Amygdala (tissue), 56 donors: ENCODE results near the gene TLCD2.
"Not testable (repeated sequence)": the region's sequence is repeated elsewhere in the genome, so short reads cannot be mapped to it uniquely, and the experiment has no call there.

Experiments used
- DNase-seq, 56 donors: peaks; one replicate each; lab custom pipeline; 2025; lab: John Stamatoyannopoulos, UW

Gene TLCD2

DNA sequence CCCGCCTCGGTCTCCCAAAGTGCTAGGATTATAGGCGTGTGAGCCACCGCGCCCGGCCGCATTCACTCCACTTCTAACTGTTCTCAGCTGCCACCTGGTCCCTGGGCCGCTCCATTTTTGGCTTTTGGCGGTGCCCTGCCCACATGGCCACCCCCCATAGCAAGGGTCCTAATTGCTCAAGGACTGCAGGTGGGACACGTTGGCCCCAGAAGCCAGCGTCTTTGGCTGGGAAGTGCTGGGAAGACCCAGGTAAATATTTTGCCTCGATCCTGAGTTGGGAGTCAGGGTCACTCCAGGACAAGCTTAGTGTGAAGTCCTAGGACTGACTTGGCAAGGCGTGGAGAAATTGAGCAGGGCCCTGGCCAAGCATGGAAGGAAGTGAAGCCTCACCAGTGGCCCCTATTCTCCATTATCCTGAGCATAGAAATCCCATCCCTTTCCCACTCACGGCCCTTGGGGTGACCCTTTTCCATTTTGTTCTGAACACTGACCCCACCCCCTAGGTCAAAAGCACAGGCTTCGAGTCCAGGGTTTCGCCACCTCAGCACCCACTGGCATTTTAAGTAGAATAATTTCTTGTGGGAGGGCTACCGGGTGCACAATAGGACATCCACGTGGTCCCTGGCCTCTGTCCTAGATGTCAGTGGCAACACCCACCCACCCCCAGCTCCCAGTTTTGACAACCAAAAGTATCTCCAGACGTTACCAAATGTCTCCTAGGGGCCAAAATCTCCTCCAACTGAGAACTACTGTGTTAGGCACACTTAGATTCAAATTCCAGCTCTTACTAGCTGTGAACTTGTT, 8.4 kb upstream of the TLCD2 start:
- no peak for DNase-seq

DNA sequence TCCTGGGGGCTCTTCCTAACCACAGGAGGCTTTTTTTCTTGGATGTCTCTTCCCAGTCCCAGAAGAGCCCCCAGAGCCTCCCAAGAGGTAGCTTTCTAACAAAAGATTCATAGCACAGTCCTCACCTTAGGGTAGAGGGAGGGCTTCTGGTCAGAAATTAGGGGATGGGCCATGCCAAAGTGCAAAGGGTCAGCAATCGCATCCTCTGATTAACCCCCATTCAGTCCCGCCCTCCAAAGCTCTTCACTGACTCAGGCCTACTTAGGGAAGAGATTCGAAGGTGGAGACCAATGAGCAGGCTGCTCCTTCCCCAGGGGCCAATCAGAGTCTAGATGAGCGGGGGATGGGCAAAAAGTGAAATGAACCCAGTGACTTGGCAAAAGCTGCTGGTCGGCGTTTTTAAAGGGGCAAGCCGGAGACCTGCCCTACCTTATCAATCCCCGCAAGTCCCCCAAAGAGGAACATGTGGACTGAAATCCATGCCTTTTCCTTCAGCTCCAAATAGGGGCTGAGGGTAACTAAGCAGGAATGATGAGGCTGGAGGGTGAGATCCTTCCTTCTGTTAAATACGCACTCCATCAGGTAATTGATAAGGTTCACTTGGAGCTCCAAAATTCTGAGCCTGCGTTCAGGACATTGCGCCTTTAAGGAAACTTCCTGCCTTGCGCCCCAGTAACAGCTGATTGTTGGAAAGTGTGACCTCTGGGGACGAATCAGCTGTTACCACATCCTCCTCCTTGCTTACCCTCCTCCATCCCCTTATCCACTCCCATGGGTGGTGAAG, 6.9 kb upstream of the TLCD2 start:
- peak; percentile 53 to 95 (median 86) for DNase-seq

- DNase-seq, result peak; percentile 53 to 100 (median 100)
These were observed 6.1 kb upstream of the TLCD2 start for GRCh38 chr17:1716076-1716911.

DNA sequence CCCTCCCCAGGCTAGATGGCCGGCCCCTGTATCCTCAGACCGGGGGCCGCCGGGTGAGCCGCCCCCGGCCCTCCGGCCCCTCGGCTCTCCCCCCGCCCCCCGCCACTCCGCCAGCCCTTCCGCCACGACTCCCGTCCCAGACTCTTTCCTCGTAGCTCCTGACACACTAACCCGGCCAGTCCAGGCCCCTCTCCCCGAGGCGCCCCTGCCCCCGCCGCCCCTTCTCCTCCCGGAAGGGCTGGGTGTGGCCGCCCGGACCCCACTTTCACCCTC, 5.6 kb upstream of the TLCD2 start:
- no peak for DNase-seq

DNA sequence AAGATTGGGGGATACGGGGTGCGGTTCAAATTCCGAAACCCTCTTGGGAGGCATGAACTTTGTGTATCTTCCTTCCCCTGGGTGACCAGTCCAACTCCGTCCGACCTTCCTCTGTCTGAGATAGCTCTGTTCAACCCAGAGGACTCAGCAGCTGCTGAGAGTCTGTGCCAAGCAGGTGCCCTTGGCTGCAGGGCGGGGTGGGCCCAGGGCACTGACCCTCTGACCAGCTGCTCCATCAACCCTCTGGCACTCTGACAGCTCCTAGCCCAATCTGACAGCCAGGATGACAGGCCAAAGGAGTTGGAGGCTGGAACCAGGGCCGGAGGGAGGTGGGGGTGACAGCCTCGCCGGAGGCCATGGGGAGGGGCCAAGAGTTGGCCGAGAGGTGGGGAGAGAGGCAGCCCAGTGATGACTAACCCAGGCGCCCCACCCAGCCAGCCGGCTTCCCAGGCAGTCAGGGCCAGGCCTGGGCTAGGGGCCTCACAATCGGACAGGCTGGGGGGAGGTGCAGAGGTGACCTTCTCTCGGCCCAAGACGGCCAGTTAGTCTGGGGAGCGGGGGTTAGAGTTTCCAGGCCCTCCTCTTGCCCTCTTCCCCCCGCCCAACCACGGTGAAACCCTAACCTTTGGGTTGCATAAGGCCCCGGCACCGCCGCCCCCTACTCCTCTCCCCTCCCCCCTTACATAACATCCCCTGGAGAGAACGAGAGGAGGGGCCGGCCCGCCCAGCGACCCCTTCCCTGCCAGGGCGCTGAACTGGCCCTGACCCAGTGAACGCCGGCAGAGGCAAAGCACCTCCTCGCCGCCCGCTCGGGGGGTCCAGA, 5.0 kb upstream of the TLCD2 start:
- peak in 20 of 56 donors; percentile 17 to 79 (median 42) for DNase-seq

DNA sequence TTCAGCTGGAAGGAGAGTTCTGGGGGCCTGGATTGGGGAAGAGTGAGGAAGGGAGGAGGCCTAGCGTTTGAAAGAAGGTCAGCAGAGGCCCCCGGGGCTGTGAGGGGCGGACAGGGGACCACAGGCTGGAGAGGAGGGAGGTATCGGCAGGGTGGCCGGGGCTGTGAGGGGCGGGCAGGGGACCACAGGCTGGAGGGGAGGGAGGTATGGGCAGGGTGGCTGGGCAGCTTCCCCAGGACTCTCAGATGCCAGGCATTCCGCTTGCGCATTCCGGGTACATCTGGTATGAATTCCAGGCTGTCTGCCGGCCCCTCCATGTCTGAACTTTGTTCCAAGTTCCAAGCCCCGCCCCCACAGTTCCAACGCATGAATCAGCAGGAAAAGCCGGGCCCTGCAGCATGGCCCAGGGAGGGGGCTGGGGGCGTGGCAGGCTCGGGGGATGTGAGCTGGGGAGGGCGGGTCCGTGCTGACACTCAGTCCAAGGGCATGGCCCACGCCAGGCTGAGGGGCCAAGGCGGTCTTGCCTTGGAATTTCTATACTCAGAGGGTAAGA, 4.3 kb upstream of the TLCD2 start:
- DNase-seq, result peak in 49 of 56 donors; percentile 11 to 84 (median 61)

DNA sequence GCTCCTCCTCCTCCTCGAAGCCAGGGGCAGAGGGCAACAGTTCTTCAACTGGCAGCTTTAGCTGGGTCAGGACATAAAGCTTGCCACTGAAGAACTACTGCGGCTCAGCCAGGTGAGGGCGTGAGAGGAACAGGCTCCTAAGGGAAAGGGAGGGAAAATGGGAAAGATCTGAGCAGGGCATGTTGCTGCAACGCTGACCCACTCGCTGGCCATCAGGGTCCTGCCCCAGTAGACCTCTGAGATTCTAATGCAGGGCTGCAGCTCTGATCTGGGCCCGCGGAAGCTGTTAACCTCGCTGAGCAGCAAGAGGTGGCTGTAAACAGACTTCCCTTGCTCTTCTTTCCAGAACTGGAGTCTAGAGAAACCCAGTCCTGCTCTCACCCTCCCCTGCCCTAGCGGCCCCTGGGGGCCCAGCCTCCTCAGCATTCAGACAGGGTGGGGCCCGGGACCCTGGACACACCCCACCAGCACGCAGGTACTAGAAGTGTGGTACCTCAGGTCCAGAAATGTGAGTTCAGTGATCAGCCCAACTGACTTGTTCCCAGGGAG, 3.8 kb upstream of the TLCD2 start:
- DNase-seq, result no peak

DNA sequence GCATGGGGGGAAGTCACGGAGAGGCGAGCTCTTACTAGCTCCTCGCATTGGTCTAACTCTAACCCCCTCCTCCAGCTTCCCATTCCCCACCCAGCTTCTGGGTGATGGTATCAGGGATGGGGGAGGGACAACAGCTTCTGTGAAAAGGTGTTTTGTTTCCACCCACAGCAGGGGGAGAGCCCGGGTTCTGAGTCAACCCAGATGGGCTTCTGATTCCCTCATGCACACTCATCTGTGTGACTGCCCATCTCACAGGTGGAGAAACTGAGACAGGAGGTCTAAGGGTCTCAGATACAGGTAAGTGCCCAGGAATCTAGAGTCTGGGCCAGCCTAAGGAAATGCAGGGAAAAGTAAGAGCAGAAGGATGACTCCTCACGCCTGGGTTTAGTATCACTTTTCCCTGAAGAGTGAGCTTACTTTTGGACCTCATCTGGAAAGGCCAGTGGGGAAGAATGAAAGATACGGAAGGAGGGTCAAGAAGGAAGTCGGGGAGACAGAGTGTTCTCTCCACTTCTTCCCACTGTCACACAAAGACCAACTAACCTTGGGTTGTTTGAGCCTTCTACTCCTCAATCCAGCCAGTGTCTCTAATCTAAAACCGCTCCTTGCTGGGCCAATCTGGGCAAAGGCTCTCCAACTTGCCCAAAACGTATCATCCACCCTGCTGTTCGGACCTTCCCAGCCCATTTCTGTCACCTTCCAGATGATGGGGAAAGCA, 3.1 kb upstream of the TLCD2 start:
- no peak for DNase-seq

GRCh38 chr17:1712271-1712670, 2.1 kb upstream of the TLCD2 start:
- no peak for DNase-seq

DNA sequence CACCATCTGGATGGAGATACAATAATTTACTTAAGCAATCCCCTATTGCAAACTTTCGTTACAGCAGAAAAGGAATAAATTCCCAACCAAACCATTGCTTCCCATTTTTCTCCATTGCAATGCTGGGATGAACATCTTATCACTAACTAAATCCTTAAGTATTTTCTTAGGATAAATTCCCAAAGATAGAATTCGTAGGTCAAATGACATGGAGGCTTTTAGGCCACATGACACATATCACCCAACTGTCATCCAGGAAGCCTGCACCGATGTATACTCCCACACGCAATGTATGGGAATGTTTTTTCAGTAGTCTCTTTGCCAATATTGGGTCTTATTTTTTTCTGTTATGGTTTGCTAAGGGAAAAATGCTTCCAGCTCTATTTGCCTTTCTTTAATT, 1.6 kb upstream of the TLCD2 start:
- no peak for DNase-seq

GRCh38 chr17:1710807-1711553, 803 bp upstream of the TLCD2 start:
- DNase-seq, result no peak

DNA sequence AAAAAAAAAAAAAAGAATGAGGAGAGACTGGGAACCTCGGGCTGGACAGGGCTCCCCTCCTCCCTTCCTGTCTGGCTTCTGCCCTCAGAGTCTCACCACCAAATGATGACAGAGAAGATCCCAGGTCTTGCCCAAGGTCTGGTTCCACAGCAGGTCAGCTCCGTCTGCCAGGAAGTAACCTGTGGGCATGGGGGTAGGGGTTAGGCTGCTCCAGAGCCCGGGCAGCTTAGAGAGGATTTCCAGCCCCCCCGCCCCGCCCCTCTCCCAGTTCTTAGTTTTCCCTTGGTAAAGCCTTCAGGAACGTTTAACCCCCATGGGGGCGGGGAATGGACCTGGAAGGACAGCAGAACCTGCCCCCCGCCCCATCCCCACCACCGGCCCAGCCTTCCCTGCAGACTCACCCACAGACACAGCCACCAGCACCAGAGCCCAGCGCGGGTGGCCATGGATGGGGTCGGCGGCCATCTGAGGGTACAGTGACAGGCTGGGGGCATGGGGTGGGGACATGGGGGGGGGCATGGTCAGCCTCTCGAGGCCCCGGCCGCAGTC, 700 bp downstream of the TLCD2 start:
- DNase-seq, result no peak

GRCh38 chr17:1708791-1709346, 1.3 kb downstream of the TLCD2 start:
- DNase-seq, result not testable (repeated sequence)

GRCh38 chr17:1707107-1707506, 3.1 kb downstream of the TLCD2 start:
- no peak for DNase-seq

- no peak for DNase-seq
These were observed 5.2 kb downstream of the TLCD2 start for GRCh38 chr17:1705004-1705403.

- no peak for DNase-seq
These were observed 7.1 kb downstream of the TLCD2 start for GRCh38 chr17:1703063-1703462.

DNA sequence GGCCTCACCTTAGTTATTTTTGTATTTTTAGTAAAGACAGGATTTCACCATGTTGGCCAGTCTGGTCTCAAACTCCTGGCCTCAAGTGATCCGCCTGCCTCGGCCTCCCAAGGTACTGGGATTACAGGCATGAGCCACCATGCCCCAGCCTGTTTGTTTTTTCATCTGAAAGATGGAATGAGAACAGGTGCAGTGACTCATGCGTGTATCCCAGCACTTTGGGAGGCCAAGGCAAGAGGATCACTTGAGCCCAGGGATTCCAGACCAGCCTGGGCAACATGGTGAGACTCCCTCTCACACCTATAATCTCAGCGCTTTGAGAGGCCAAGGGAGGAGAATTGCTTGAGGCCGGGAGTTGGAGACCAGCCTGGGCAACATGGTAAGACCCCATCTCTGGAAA, 10.3 kb downstream of the TLCD2 start:
- DNase-seq, result not testable (repeated sequence)

GRCh38 chr17:1697681-1698080, 12.5 kb downstream of the TLCD2 start:
- no peak for DNase-seq
